ENCODE measurements around the gene HOMER3.

The HOMER3 gene

GRCh38 chr19:18928018-18928805, 12.8 kb downstream of the HOMER3 start:
- no peak for DNase-seq
- Histone ChIP-seq H3K27ac (ENCODE audit: insufficient read depth in 1 of 2, low read depth in 1 of 2, low read length in 2 of 2, poor library complexity in 1 of 2, severe bottlenecking in 2 of 2) (no peak overlapping the region), H3K9me3 (ENCODE audit: control extremely low read depth in 1 of 5, control insufficient read depth in 4 of 5, insufficient read depth in 2 of 5, low read depth in 1 of 5, low read length in 4 of 5) (no peaks in the 10 kb centered on the region), H3K4me3 (ENCODE audit: control insufficient read depth in 1 of 7, extremely low read depth in 1 of 7, insufficient read depth in 4 of 7, low read depth in 2 of 7, low read length in 6 of 7) (no peak overlapping the region), H3K27me3 (replicated peaks in 2 of 5; ENCODE audit: control insufficient read depth in 4 of 5, insufficient read depth in 5 of 5, low read length in 4 of 5) (peaks cover 0 to 8% (median 2%) of the 10 kb centered on the region in 5 experiments), H3K4me1 (ENCODE audit: control extremely low read depth in 1 of 4, control insufficient read depth in 4 of 4, insufficient read depth in 4 of 4, low read length in 3 of 4) (peaks cover 0 to 9% (median 7%) of the 10 kb centered on the region in 4 experiments), H3K36me3 (ENCODE audit: control insufficient read depth in 4 of 4, insufficient read depth in 4 of 4, low read length in 3 of 4) (peaks cover 2 to 47% (median 31%) of the 10 kb centered on the region in 4 experiments)
- WGBS (ENCODE audit: insufficient coverage), result 95% methylated on average over 20 of the region's 26 CpGs
- CTCF ChIA-PET, result interaction anchor here (1.1 kb wide), 1 partner anchor 9 kb away, joined by 3 read pairs; the partner anchor contains the start of genes COPE and DDX49
- POLR2A ChIA-PET, result interaction anchor here (0.5 kb wide), 1 partner anchor 16 kb away, joined by 3 read pairs; no protein-coding TSS in a partner anchor

DNA sequence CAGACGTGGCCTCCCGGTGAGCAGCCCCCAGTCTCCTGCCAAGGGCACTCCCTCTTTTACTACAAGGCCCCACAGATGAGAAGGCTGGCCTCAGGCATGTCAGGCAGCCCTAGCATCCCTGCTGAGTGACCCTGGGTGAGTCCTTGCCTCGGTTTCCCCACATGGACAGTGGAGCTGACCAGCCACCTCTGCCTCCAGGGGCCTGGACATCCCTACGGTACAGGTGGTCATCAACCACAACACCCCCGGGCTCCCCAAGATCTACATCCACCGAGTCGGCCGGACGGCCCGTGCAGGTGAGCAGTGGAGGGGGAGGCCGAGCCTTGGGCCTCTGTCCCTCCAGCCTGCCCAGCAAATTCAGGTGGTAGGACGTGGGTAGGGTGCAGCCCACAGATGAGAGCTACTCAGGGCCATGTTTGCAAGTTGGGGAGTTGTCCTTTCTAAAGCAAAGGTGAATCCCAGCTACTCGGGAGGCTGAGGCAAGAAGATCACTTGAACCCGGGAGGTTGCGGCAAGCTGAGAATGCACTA, 16.3 kb downstream of the HOMER3 start:
- 96% methylated on average over 9 of the region's 15 CpGs for WGBS (ENCODE audit: insufficient coverage)
- no peak for DNase-seq
- POLR2A ChIA-PET, result no interaction called here
- Histone ChIP-seq H3K27ac (ENCODE audit: insufficient read depth in 1 of 2, low read depth in 1 of 2, low read length in 2 of 2, poor library complexity in 1 of 2, severe bottlenecking in 2 of 2) (no peak overlapping the region), H3K27me3 (replicated peaks in 2 of 5; ENCODE audit: control insufficient read depth in 4 of 5, insufficient read depth in 5 of 5, low read length in 4 of 5) (no peaks in the 10 kb centered on the region), H3K4me3 (ENCODE audit: control insufficient read depth in 1 of 7, extremely low read depth in 1 of 7, insufficient read depth in 4 of 7, low read depth in 2 of 7, low read length in 6 of 7) (no peak overlapping the region), H3K9me3 (ENCODE audit: control extremely low read depth in 1 of 5, control insufficient read depth in 4 of 5, insufficient read depth in 2 of 5, low read depth in 1 of 5, low read length in 4 of 5) (no peaks in the 10 kb centered on the region), H3K4me1 (ENCODE audit: control extremely low read depth in 1 of 4, control insufficient read depth in 4 of 4, insufficient read depth in 4 of 4, low read length in 3 of 4) (peaks cover 9 to 11% (median 10%) of the 10 kb centered on the region in 4 experiments), H3K36me3 (ENCODE audit: control insufficient read depth in 4 of 4, insufficient read depth in 4 of 4, low read length in 3 of 4) (peaks cover 6 to 73% (median 43%) of the 10 kb centered on the region in 4 experiments)
- CTCF ChIA-PET, result interaction anchor here (1.0 kb wide), 1 partner anchor 62 kb away, joined by 4 read pairs; no protein-coding TSS in a partner anchor

GRCh38 chr19:18922228-18922985, 18.6 kb downstream of the HOMER3 start:
- Histone ChIP-seq H3K4me1 (ENCODE audit: control extremely low read depth in 1 of 4, control insufficient read depth in 4 of 4, insufficient read depth in 4 of 4, low read length in 3 of 4) (peaks cover 14 to 25% (median 22%) of the 10 kb centered on the region in 4 experiments), H3K36me3 (ENCODE audit: control insufficient read depth in 4 of 4, insufficient read depth in 4 of 4, low read length in 3 of 4) (peaks cover 6 to 58% (median 36%) of the 10 kb centered on the region in 4 experiments), H3K9me3 (ENCODE audit: control extremely low read depth in 1 of 5, control insufficient read depth in 4 of 5, insufficient read depth in 2 of 5, low read depth in 1 of 5, low read length in 4 of 5) (no peaks in the 10 kb centered on the region), H3K27ac (ENCODE audit: insufficient read depth in 1 of 2, low read depth in 1 of 2, low read length in 2 of 2, poor library complexity in 1 of 2, severe bottlenecking in 2 of 2) (no peak overlapping the region), H3K4me3 (ENCODE audit: control insufficient read depth in 1 of 7, extremely low read depth in 1 of 7, insufficient read depth in 4 of 7, low read depth in 2 of 7, low read length in 6 of 7) (no peak overlapping the region), H3K27me3 (replicated peaks in 2 of 5; ENCODE audit: control insufficient read depth in 4 of 5, insufficient read depth in 5 of 5, low read length in 4 of 5) (no peaks in the 10 kb centered on the region)
- WGBS (ENCODE audit: insufficient coverage), result 98% methylated on average over 26 of the region's 29 CpGs
- ChIA-PET CTCF (interaction anchor here (1.2 kb wide), 1 partner anchor 64 kb away, joined by 4 read pairs; no protein-coding TSS in a partner anchor), POLR2A (no interaction called here)
- DNase-seq, result no peak

DNA sequence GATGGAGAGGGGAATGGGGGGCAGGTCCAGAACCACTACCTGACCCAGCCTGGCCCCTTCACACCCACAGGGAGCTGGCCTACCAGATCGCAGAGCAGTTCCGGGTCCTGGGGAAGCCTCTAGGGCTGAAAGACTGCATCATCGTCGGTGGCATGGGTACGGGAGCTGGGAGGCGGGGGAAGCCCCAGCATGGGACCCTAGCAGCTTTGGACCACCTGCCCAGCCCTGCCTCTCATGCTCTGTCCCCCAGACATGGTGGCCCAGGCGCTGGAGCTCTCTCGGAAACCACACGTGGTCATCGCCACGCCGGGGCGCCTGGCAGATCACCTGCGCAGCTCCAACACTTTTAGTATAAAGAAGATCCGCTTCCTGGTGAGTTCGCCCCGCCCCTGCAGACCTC, 19.4 kb downstream of the HOMER3 start:
- CTCF ChIA-PET, result no interaction called here
- no peaks in the 10 kb centered on the region for H3K9me3 ChIP-seq (ENCODE audit: control extremely low read depth in 1 of 5, control insufficient read depth in 4 of 5, insufficient read depth in 2 of 5, low read depth in 1 of 5, low read length in 4 of 5)
- H3K4me3 ChIP-seq (ENCODE audit: control insufficient read depth in 1 of 7, extremely low read depth in 1 of 7, insufficient read depth in 4 of 7, low read depth in 2 of 7, low read length in 6 of 7), result no peak overlapping the region
- no peaks in the 10 kb centered on the region for H3K27me3 ChIP-seq (replicated peaks in 2 of 5; ENCODE audit: control insufficient read depth in 4 of 5, insufficient read depth in 5 of 5, low read length in 4 of 5)
- H3K4me1 ChIP-seq (ENCODE audit: control extremely low read depth in 1 of 4, control insufficient read depth in 4 of 4, insufficient read depth in 4 of 4, low read length in 3 of 4), result peaks cover 14 to 29% (median 22%) of the 10 kb centered on the region in 4 experiments
- DNase-seq, result no peak
- 96% methylated on average over 17 of the region's 17 CpGs for WGBS (ENCODE audit: insufficient coverage)
- peaks cover 6 to 56% (median 35%) of the 10 kb centered on the region in 4 experiments for H3K36me3 ChIP-seq (ENCODE audit: control insufficient read depth in 4 of 4, insufficient read depth in 4 of 4, low read length in 3 of 4)
- POLR2A ChIA-PET, result no interaction called here
- H3K27ac ChIP-seq (ENCODE audit: insufficient read depth in 1 of 2, low read depth in 1 of 2, low read length in 2 of 2, poor library complexity in 1 of 2, severe bottlenecking in 2 of 2), result no peak overlapping the region

GRCh38 chr19:18920400-18920799, 20.6 kb downstream of the HOMER3 start:
- DNase-seq, result no peak
- Histone ChIP-seq H3K4me3 (ENCODE audit: control insufficient read depth in 1 of 7, extremely low read depth in 1 of 7, insufficient read depth in 4 of 7, low read depth in 2 of 7, low read length in 6 of 7) (peak overlapping the region in 6 of 7 experiments; percentile 80 to 100 (median 98)), H3K27ac (ENCODE audit: insufficient read depth in 1 of 2, low read depth in 1 of 2, low read length in 2 of 2, poor library complexity in 1 of 2, severe bottlenecking in 2 of 2) (peak overlapping the region in 1 of 2 experiments; percentile 84), H3K36me3 (ENCODE audit: control insufficient read depth in 4 of 4, insufficient read depth in 4 of 4, low read length in 3 of 4) (peaks cover 6 to 48% (median 28%) of the 10 kb centered on the region in 4 experiments), H3K27me3 (replicated peaks in 2 of 5; ENCODE audit: control insufficient read depth in 4 of 5, insufficient read depth in 5 of 5, low read length in 4 of 5) (no peaks in the 10 kb centered on the region), H3K9me3 (ENCODE audit: control extremely low read depth in 1 of 5, control insufficient read depth in 4 of 5, insufficient read depth in 2 of 5, low read depth in 1 of 5, low read length in 4 of 5) (no peaks in the 10 kb centered on the region), H3K4me1 (ENCODE audit: control extremely low read depth in 1 of 4, control insufficient read depth in 4 of 4, insufficient read depth in 4 of 4, low read length in 3 of 4) (peaks cover 14 to 29% (median 22%) of the 10 kb centered on the region in 4 experiments)
- 67% methylated on average over 9 of the region's 9 CpGs for WGBS (ENCODE audit: insufficient coverage)
- POLR2A ChIA-PET, result interaction anchor here (1.5 kb wide), 1 partner anchor 12 kb away, joined by 4 read pairs; no protein-coding TSS in a partner anchor
- CTCF ChIA-PET, result interaction anchor here (1.5 kb wide), 1 partner anchor 327 kb away, joined by 3 read pairs; no protein-coding TSS in a partner anchor

DNA sequence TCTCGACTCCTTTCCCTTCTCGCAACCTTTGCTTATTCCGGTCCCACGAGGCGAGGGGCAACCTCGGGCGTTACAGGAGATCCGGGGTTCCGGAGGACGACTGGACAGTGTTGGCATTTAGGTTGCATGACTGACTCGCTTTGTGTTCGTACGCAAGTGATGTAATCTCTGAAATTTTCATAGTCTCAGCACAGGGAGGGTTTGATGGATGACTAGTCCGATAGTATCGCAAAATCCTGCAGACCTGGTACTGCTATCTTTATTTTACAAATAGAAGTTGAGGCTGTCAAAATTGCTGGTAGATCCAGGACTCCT, 21.2 kb downstream of the HOMER3 start:
- no peaks in the 10 kb centered on the region for H3K27me3 ChIP-seq (replicated peaks in 2 of 5; ENCODE audit: control insufficient read depth in 4 of 5, insufficient read depth in 5 of 5, low read length in 4 of 5)
- H3K9me3 ChIP-seq (ENCODE audit: control extremely low read depth in 1 of 5, control insufficient read depth in 4 of 5, insufficient read depth in 2 of 5, low read depth in 1 of 5, low read length in 4 of 5), result no peaks in the 10 kb centered on the region
- H3K4me1 ChIP-seq (ENCODE audit: control extremely low read depth in 1 of 4, control insufficient read depth in 4 of 4, insufficient read depth in 4 of 4, low read length in 3 of 4), result peaks cover 14 to 29% (median 22%) of the 10 kb centered on the region in 4 experiments
- H3K4me3 ChIP-seq (ENCODE audit: control insufficient read depth in 1 of 7, extremely low read depth in 1 of 7, insufficient read depth in 4 of 7, low read depth in 2 of 7, low read length in 6 of 7), result peak overlapping the region; percentile 79 to 100 (median 98)
- ChIA-PET POLR2A (interaction anchor here (1.5 kb wide), 1 partner anchor 12 kb away, joined by 4 read pairs; no protein-coding TSS in a partner anchor), CTCF (interaction anchor here (0.8 to 1.5 kb wide), 5 partner anchors 9 to 326 kb away, joined by 3 to 4 read pairs (median 3); no protein-coding TSS in a partner anchor)
- WGBS (ENCODE audit: insufficient coverage), result 0% methylated on average over 10 of the region's 15 CpGs
- no peak for DNase-seq
- H3K27ac ChIP-seq (ENCODE audit: insufficient read depth in 1 of 2, low read depth in 1 of 2, low read length in 2 of 2, poor library complexity in 1 of 2, severe bottlenecking in 2 of 2), result peak overlapping the region; percentile 68 to 84
- H3K36me3 ChIP-seq (ENCODE audit: control insufficient read depth in 4 of 4, insufficient read depth in 4 of 4, low read length in 3 of 4), result peaks cover 5 to 52% (median 29%) of the 10 kb centered on the region in 4 experiments

Measured in common myeloid progenitor, CD34-positive (primary cell).